HG03460 (cell line): Measurements from ENCODE around the gene S100G.

Experiments used
- ATAC-seq: cut with Tn5 transposase; IDR thresholded peaks from one replicate; pipeline ENCODE4 v1.9.1; 2021; ENCODE audit not compliant: unreplicated experiment

The S100G gene

DNA sequence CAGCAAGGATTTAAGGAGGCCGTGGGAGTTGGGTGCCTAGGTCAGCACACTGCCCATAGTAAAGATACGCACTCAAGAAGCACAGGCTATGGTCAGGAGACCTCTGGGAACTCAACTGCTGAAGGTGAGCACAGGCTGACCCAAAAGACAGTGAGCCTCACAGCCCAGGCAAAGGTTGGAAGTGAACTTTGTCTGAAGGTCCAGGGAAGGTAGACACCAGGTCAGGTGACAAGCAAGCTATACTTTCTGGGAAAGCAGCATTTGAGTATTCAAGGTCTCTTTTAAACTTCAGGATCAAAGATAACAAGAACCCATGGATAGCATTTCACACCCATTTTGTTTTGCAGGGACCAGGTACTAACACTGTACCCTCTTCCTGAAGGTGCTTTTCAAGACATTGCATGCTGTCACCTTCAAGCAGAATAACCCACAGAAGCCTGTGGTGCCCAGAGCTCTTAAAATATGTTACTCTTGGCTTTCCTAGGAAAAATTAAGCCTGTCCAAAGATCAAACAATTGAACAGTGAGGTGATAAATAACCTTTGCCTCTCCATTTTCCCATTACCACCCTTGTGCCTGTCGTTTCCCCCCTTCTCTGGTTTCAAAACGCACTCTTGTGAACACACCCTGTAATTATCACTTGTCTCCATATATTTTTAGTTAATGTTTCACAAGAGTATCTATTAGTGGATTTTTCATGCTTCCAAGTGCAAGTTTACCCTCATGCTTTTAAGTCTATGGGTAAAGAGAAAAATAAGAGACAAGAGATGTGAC is 3.4 kb upstream of the S100G start:
- ATAC-seq, result no peak

- ATAC-seq, result no peak
Measured at GRCh38 chrX:16651391-16652024, 1.6 kb downstream of the S100G start.

GRCh38 chrX:16653424-16653823 is 3.5 kb downstream of the S100G start:
- ATAC-seq, result no peak

DNA sequence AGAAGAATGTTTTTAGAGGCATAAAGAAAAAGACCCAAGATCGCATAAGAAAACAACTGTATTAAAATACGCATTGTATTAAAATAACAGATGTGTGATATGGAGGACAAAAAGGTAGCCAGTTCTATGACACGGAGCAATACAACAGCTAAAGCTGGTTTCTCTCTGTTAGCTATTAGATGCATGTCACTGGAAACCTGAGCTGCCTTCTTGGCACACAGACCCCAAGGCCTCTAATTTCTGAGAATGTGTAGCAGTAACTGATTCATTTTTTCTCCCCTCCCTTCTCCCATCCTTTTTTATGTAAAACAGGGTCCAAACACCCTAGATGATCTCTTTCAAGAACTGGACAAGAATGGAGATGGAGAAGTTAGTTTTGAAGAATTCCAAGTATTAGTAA is 4.1 kb downstream of the S100G start:
- ATAC-seq, result no peak

DNA sequence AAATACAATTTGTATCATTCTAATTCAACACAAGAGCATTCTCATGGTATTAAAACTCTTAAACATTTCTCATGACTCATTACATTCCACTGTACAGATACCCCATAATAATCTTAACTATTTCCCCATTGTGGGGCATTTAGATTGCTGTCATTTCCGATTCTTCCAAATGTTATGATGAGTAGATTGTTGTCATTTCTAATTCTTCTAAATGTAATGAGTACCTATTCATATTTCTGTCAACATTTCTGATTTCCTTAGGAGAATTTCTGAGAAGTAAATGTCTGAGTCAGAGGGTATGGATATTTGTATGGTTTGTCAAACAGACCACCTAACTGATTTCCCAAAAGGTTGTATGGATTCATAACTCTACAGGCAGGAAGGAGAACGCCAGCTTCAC is 8.3 kb downstream of the S100G start:
- ATAC-seq, result no peak

GRCh38 chrX:16659321-16659720 is 9.4 kb downstream of the S100G start:
- no peak for ATAC-seq

GRCh38 chrX:16661495-16661894 is 11.5 kb downstream of the S100G start:
- no peak for ATAC-seq

DNA sequence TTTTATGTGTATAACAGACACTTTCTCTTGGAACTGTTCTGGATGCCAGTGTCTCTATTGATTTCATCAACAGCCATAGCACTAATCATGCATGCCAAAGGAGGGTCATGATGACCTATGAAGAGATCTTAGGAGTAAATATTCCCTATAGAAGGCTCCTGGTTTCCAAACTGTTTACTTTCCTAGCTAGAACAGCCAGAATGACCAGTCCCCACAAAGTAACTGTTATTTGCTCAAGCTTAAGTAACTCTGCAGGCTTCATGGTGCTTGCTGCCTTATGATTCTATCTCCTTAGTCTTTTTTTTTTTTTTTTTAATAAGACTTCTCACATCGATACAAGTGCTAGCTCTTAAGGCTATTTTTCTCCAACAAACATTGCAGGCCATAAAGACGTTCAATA is 12.4 kb downstream of the S100G start:
- no peak for ATAC-seq

DNA sequence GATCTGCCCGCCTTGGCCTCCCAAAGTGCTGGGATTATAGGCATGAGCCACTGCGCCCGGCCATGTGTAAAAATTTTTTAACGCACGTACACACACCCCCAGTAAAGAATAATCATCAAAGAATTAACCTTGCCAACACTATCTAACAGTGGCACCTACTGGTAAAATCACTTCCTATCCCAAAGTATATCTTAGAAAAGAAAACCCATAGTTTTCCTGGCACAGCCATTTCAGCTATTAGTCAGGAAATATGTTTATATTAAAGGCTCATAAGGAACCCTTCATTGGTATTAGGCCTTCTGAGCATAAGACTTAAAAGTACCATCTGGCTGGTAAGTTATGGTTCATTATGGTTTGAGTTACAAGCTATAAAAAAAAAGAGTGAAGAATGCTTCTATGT is 14.1 kb downstream of the S100G start:
- ATAC-seq, result no peak

GRCh38 chrX:16664626-16665025 is 14.7 kb downstream of the S100G start:
- no peak for ATAC-seq

GRCh38 chrX:16665089-16665488 is 15.1 kb downstream of the S100G start:
- ATAC-seq, result no peak

DNA sequence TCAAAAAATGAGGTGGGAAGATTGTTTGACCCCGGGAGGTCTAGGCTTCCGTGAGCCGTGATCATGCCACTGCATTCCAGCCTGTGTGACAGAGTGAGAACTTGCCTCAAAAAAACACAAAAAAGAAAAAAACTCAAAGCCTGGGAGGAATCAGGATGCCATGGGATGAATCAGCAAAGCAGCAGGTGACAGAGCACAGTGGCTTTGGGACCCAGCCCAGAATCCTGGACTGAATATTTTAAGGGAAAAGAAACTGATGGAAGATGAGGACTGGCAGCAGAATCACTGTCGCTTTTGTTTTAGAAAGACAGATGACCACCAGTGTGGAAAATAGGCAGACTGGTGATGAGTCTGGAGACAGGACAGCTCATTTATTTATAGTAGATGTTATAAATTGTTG is 16.6 kb downstream of the S100G start:
- no peak for ATAC-seq

GRCh38 chrX:16671005-16671404 is 21.0 kb downstream of the S100G start:
- no peak for ATAC-seq

GRCh38 chrX:16678689-16679088 is 28.7 kb downstream of the S100G start:
- ATAC-seq, result no peak

- ATAC-seq, result no peak
Measured at GRCh38 chrX:16683007-16683664, 33.2 kb downstream of the S100G start.

- no peak for ATAC-seq
Measured at GRCh38 chrX:16687514-16687913, 37.6 kb downstream of the S100G start.

- ATAC-seq, result no peak
Measured at GRCh38 chrX:16695079-16695676, 45.2 kb downstream of the S100G start.

DNA sequence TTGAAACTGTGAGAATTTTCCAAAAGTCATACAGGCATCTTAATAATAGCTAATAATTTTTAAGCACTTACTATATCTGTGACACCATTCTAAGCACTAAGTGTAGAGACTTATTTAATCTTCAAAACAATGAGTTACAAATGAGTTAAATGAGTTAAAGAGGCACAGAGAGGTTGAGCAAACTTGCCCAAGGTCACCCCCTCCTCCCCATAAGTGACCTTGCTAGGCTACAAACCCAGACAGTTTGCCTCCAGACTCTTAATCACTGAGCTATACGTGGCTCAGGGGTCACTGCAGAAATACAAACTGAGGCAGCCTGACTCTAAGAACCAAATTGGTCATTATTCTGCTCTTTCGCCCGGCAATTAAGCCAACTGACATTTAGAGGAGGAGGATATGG is 47.0 kb downstream of the S100G start:
- ATAC-seq, result no peak

DNA sequence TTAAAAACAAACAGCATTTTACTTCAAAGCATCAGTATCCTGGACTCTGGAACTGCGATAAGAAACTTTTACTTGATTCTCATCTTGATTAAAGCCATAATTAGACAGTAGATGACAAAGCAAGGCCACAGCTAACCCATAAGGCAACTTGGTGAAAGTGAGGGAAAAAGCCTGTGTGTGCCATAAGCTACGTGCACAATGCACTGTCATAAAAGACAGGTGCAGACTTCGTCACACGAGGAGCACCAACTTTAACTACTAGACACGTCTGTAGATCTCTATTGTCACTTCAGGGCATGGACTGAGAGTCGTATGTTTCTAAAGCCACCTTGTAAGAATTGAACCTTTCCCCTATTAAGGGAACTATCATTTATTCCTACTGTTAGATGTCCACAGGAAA is 49.4 kb downstream of the S100G start:
- no peak for ATAC-seq

GRCh38 chrX:16700734-16701133 is 50.8 kb downstream of the S100G start:
- ATAC-seq, result no peak

DNA sequence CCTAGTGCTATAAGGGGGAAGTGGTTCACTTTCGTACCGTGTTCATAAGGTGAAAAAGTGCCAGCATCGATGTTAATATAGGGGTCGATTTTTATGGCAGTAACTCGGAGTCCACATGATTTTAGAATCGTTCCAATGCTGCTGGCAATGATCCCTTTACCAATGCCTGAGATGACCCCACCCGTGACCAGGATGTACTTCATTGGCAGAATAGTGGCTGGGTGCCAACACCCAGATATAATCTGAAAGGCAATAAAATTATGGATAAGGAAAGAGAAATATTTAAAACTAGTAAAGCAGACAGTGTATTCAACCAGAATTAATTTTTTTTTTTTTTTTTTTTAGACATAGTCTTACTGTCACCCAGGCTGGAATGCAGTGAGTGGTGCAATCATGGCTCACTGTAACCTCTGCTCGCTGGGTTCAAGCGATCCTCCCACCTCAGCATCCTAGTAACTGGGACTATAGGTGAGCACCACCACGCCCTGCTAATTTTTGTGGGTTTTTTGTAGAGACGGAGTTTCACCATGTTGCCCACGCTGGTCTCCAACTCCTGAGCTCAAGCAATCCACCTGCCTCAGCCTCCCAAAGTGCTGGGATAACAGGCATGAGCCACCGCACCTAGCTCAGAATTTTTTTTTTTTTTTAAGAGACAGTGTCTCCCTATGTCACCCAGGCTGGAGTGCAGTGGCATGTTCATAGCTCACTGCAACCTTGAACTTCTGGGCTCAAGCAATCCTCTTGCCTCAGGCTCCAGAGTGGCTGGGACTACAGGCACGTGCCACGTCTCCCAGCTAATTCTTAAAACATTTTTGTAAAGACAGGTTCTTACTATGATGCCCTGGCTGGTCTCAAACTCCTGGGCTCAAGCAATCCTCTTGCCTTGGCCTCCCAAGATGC is 53.0 kb downstream of the S100G start:
- ATAC-seq, result no peak
